ENCODE measurements around the gene LRTM2. TPM values are rescaled to one million over a fixed set of nuclear protein-coding genes. Genes with fewer than 3 reads are reported as not detected.

LRTM2 gene
- total and polyA plus RNA-seq, 12 donors: not detected

- no peaks in the 10 kb centered on the region for H3K4me1 ChIP-seq
- 85 to 87% methylated on average over 26 of the region's 26 CpGs for WGBS, 2 donors
- H3K4me3 ChIP-seq: no peak overlapping the region
- H3K27ac ChIP-seq: no peak overlapping the region
- no peaks in the 10 kb centered on the region for H3K9me3 ChIP-seq
- intact Hi-C loops (cut with DNase I): no loop called here
- no peak for ATAC-seq
- no peak for DNase-seq
- TF ChIP-seq CTCF (IDR thresholded peaks at IDR 0.05): no peak
- H3K27me3 ChIP-seq: peaks cover 0 to 37% (median 14%) of the 10 kb centered on the region in 7 donors
- no peaks in the 10 kb centered on the region for H3K36me3 ChIP-seq
Measured at GRCh38 chr12:1838205-1838993, 18.0 kb downstream of the LRTM2 start.

- 89 to 90% methylated on average over 15 of the region's 15 CpGs for WGBS, 2 donors
- Histone ChIP-seq H3K27ac (no peak overlapping the region), H3K36me3 (no peaks in the 10 kb centered on the region), H3K4me3 (no peak overlapping the region), H3K27me3 (peaks cover 0 to 37% (median 16%) of the 10 kb centered on the region in 7 donors), H3K4me1 (no peaks in the 10 kb centered on the region), H3K9me3 (no peaks in the 10 kb centered on the region)
- no peak for TF ChIP-seq CTCF (IDR thresholded peaks at IDR 0.05)
- intact Hi-C loops (cut with DNase I): no loop called here
- no peak for DNase-seq
- ATAC-seq: no peak
Measured at GRCh38 chr12:1838994-1839365, 18.6 kb downstream of the LRTM2 start.

GRCh38 chr12:1839464-1839863 lies 19.1 kb downstream of the LRTM2 start:
- Histone ChIP-seq H3K9me3 (no peaks in the 10 kb centered on the region), H3K27ac (no peak overlapping the region), H3K4me1 (no peaks in the 10 kb centered on the region), H3K27me3 (peaks cover 0 to 39% (median 16%) of the 10 kb centered on the region in 7 donors), H3K36me3 (no peaks in the 10 kb centered on the region), H3K4me3 (no peak overlapping the region)
- ATAC-seq: no peak
- no peak for DNase-seq
- WGBS, 2 donors: 89 to 92% methylated on average over 10 of the region's 10 CpGs
- no peak for TF ChIP-seq CTCF (IDR thresholded peaks at IDR 0.05)
- intact Hi-C loops (cut with DNase I): no loop called here

- H3K4me1 ChIP-seq: no peaks in the 10 kb centered on the region
- H3K27me3 ChIP-seq: peaks cover 0 to 37% (median 16%) of the 10 kb centered on the region in 7 donors
- no peak overlapping the region for H3K27ac ChIP-seq
- 73 to 74% methylated on average over 24 of the region's 24 CpGs for WGBS, 2 donors
- H3K9me3 ChIP-seq: no peaks in the 10 kb centered on the region
- H3K4me3 ChIP-seq: no peak overlapping the region
- intact Hi-C loops (cut with DNase I): no loop called here
- no peak for ATAC-seq
- DNase-seq: no peak
- no peaks in the 10 kb centered on the region for H3K36me3 ChIP-seq
- TF ChIP-seq CTCF (IDR thresholded peaks at IDR 0.05): no peak
Measured at GRCh38 chr12:1839956-1840951, 19.9 kb downstream of the LRTM2 start.

Measured in heart right ventricle (tissue), 16 donors.